Esophagus muscularis mucosa (tissue), 4 donors: Measurements from ENCODE around the gene CCDC59.

Experiments used
- CTCF ChIP-seq, 3 experiments: fragments of 200-600 bp in 2 of 3; fragments of 450-650 bp in 1 of 3; sonication (generic) in 2 of 3; IDR thresholded peaks; one replicate each; pipeline ENCODE4 v1.5.1; 2017 to 2019; ENCODE audit warnings: antibody characterized with exemption in 3 of 3, mild to moderate bottlenecking in 2 of 3, moderate library complexity in 1 of 3
- EP300 ChIP-seq: sonication (generic); formaldehyde crosslinking; IDR thresholded peaks from one replicate; pipeline ENCODE4 v1.6.1; 2017; ENCODE audit warnings: antibody characterized with exemption
- POLR2A ChIP-seq: fragments of 450-650 bp; IDR thresholded peaks from one replicate; pipeline ENCODE4 v1.6.1; 2017; ENCODE audit warnings: antibody characterized with exemption, moderate library complexity, mild to moderate bottlenecking, low read depth
- POLR2AphosphoS5 ChIP-seq, 2 donors: sonication (generic); formaldehyde crosslinking; IDR thresholded peaks; one replicate each; pipeline ENCODE4 v1.6.1; 2017; ENCODE audit warnings: antibody characterized with exemption in 2 of 2

- TF ChIP-seq POLR2A (no peak), CTCF (IDR thresholded peaks at IDR 0.05) (no peak), POLR2AphosphoS5 (IDR thresholded peaks at IDR 0.05) (no peak), EP300 (no peak)
These were observed 20.8 kb upstream of the CCDC59 start for GRCh38 chr12:82378997-82379396.
